ENCODE measurements around the gene MIPOL1. TPM values are rescaled to one million over a fixed set of nuclear protein-coding genes. Genes with fewer than 3 reads are reported as not detected.

The MIPOL1 gene
- total RNA-seq, 4 donors from 2014 or later, result 4.8 to 21.5 (median 11.8) TPM

- in situ Hi-C loops (cut with MboI; ENCODE audit: low pct_ligation_motif_present in 1 of 4, low pct_unique_long_range_greater_than_20kb in 1 of 4, low sequenced_read_pairs in 3 of 4) (no loop called here), intact Hi-C loops (cut with DNase I; ENCODE audit: low total_unique reads) (no loop called here)
- Histone ChIP-seq H3K4me1 (peaks cover 8 to 60% (median 35%) of the 10 kb centered on the region in 4 donors), H3K27ac (peak overlapping the region; percentile 90 to 94 (median 90)), H3K36me3 (no peaks in the 10 kb centered on the region), H3K4me3 (no peak overlapping the region), H3K9me3 (no peaks in the 10 kb centered on the region), H3K27me3 (peaks cover 97% of the 10 kb centered on the region)
- 10 to 11% methylated on average over 5 to 7 of the region's 7 CpGs for WGBS, 2 donors (ENCODE audit: low coverage in 1 of 2)
- DNase-seq, result no peak
- TF ChIP-seq, protein P1, sequence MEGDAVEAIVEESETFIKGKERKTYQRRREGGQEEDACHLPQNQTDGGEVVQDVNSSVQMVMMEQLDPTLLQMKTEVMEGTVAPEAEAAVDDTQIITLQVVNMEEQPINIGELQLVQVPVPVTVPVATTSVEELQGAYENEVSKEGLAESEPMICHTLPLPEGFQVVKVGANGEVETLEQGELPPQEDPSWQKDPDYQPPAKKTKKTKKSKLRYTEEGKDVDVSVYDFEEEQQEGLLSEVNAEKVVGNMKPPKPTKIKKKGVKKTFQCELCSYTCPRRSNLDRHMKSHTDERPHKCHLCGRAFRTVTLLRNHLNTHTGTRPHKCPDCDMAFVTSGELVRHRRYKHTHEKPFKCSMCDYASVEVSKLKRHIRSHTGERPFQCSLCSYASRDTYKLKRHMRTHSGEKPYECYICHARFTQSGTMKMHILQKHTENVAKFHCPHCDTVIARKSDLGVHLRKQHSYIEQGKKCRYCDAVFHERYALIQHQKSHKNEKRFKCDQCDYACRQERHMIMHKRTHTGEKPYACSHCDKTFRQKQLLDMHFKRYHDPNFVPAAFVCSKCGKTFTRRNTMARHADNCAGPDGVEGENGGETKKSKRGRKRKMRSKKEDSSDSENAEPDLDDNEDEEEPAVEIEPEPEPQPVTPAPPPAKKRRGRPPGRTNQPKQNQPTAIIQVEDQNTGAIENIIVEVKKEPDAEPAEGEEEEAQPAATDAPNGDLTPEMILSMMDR (IDR thresholded peaks at IDR 0.05), result no peak
- TF ChIP-seq POLR2AphosphoS5 (IDR thresholded peaks at IDR 0.05) (peak in 1 of 3 donors; percentile 9), EP300 (IDR thresholded peaks at IDR 0.05; ENCODE audit: low read depth) (no peak)
Measured at GRCh38 chr14:37596790-37597472, 399.2 kb downstream of the MIPOL1 start.

DNA sequence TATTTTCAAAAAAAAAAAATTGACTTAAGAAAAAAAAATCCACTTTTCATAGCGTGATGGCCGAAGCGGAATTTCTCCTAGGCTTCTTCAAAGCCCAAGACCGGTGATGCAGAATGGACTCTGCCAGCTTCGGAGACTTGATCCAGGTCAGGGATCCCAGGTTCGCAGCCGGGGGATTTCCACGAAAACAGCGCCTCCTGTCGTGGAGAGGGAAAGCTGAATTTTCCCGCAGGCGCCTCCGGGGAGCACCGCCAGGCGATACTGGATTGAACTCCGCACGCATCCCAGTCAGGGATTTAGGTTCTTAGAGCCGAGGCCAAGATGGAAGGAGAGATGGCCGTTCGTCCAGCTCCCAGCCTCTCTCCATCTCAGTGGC, 399.8 kb downstream of the MIPOL1 start:
- intact Hi-C loops (cut with DNase I; ENCODE audit: low total_unique reads), result no loop called here
- peak overlapping the region; percentile 90 to 94 (median 90) for H3K27ac ChIP-seq
- 13% methylated on average over 19 of the region's 20 CpGs; no CpG with 5 or more reads in 1 of the 2 donors for WGBS, 2 donors (ENCODE audit: low coverage in 1 of 2)
- peak; percentile 75 for DNase-seq
- peak overlapping the region in 2 of 4 donors; percentile 42 to 46 for H3K4me3 ChIP-seq
- H3K9me3 ChIP-seq, result no peaks in the 10 kb centered on the region
- H3K4me1 ChIP-seq, result peaks cover 8 to 66% (median 36%) of the 10 kb centered on the region in 4 donors
- TF ChIP-seq, protein P1 (IDR thresholded peaks at IDR 0.05), result peak; percentile 28 to 83 (median 51)
- TF ChIP-seq EP300 (IDR thresholded peaks at IDR 0.05; ENCODE audit: low read depth), result no peak
- peaks cover 97% of the 10 kb centered on the region for H3K27me3 ChIP-seq
- H3K36me3 ChIP-seq, result no peaks in the 10 kb centered on the region
- in situ Hi-C loops (cut with MboI; ENCODE audit: low pct_ligation_motif_present in 1 of 4, low pct_unique_long_range_greater_than_20kb in 1 of 4, low sequenced_read_pairs in 3 of 4), result no loop called here

DNA sequence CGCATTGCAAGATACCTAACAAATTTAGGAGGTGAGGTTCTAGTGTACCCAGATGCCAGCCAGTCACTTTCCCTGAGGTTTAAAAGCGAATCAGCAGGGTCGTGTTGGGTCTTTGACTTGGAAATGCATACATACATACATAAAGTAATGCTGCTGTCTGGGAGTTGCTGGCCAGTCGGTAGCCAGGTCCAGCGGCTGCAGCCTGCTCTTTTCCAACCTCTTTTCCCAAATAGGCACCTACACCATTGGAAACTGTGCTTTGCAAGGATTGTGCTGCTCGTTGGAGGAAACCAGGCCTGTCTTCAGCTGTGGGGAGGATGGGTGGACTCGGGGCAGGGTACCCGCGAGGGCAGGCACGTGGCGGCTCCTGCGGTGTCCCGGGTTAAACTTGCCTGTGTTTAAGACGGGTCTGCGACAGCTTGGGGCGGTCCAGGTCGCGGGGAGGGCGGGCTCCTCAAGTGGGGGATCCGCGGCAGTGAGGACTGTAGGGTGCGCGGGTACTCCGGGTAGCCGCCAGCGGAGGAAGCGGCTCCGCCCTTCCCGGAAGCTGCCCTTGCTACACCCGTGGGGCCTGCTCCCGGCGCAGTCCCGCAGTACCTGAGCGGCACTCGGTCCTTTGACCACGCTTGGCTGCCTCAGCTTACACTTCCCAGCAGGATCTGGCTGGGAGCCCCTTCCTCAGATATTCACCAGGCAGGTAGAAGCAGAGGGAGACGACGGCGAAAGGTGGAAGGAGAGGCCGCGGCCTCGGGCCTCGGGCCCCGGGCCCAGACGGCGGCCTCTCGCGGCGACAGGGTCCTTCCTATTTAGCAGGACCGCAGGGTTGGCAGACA, 400.4 kb downstream of the MIPOL1 start:
- peak; percentile 71 for DNase-seq
- 13 to 20% methylated on average over 5 to 19 of the region's 50 CpGs for WGBS, 2 donors (ENCODE audit: low coverage in 1 of 2)

More for the DNA sequence above, 400.4 kb downstream of the MIPOL1 start:
- H3K36me3 ChIP-seq, result no peaks in the 10 kb centered on the region
- H3K9me3 ChIP-seq, result no peaks in the 10 kb centered on the region
- in situ Hi-C loops (cut with MboI; ENCODE audit: low pct_ligation_motif_present in 1 of 4, low pct_unique_long_range_greater_than_20kb in 1 of 4, low sequenced_read_pairs in 3 of 4), result no loop called here
- peaks cover 97% of the 10 kb centered on the region for H3K27me3 ChIP-seq
- H3K4me1 ChIP-seq, result peaks cover 8 to 70% (median 40%) of the 10 kb centered on the region in 4 donors
- intact Hi-C loops (cut with DNase I; ENCODE audit: low total_unique reads), result no loop called here
- H3K27ac ChIP-seq, result peak overlapping the region; percentile 90 to 94 (median 90)
- TF ChIP-seq POLR2A (IDR thresholded peaks at IDR 0.05) (peak; percentile 72), POLR2AphosphoS5 (IDR thresholded peaks at IDR 0.05) (peak; percentile 15 to 83 (median 71)), EP300 (IDR thresholded peaks at IDR 0.05; ENCODE audit: low read depth) (no peak)
- TF ChIP-seq, protein P1 (IDR thresholded peaks at IDR 0.05), result peak in 2 of 5 experiments; percentile 2 to 17
- peak overlapping the region; percentile 20 to 46 (median 32) for H3K4me3 ChIP-seq
